Keratinocyte (primary cell): ENCODE measurements around the gene DPYSL5. TPM values are rescaled to one million over a fixed set of nuclear protein-coding genes. Genes with fewer than 3 reads are reported as not detected.

ENCODE experiments used
- DNase-seq: peaks from one replicate; pipeline ENCODE4 v3.0.0-alpha.2; 2011; ENCODE audit warnings: low read depth, missing footprints, low spot score
- FAIRE-seq: peaks from 2 replicates; lab custom pipeline; 2011; peaks lifted over from hg19 to GRCh38; lab: Jason Lieb, UNC
- H2AFZ ChIP-seq: 2 replicates; pipeline ENCODE4 v1.6.0; 2012; ENCODE audit warnings: low read length, control low read depth, inconsistent platforms; ENCODE audit not compliant: control insufficient read depth
- H3K27ac ChIP-seq: 2 replicates; pipeline ENCODE4 v1.5.1; 2011; ENCODE audit warnings: low read length; ENCODE audit not compliant: control insufficient read depth, insufficient read depth
- H3K27me3 ChIP-seq: 3 replicates; pipeline ENCODE4 v1.6.0; 2011; ENCODE audit warnings: low read length; ENCODE audit not compliant: control insufficient read depth, insufficient read depth; ENCODE audit errors: extremely low read depth
- H3K36me3 ChIP-seq, 2 experiments: 2 replicates in 1 of 2; 3 replicates in 1 of 2; pipeline ENCODE4 v1.5.1; 2011; ENCODE audit warnings: low read length in 2 of 2, mild to moderate bottlenecking in 1 of 2; ENCODE audit not compliant: control insufficient read depth in 2 of 2, insufficient read depth in 2 of 2; ENCODE audit errors: extremely low read depth in 1 of 2
- H3K4me1 ChIP-seq: 3 replicates; pipeline ENCODE4 v1.5.1; 2011; ENCODE audit warnings: low read length; ENCODE audit not compliant: control insufficient read depth, insufficient read depth; ENCODE audit errors: extremely low read depth
- H3K4me2 ChIP-seq: 3 replicates; pipeline ENCODE4 v1.6.0; 2011; ENCODE audit warnings: low read depth, low read length; ENCODE audit not compliant: control insufficient read depth, insufficient read depth; ENCODE audit errors: extremely low read depth
- H3K4me3 ChIP-seq, 3 experiments: fragments of 200-600 bp in 1 of 3; sonication (generic) in 1 of 3; 2 replicates in 2 of 3; 3 replicates in 1 of 3; pipeline ENCODE4 v1.5.1; 2011 to 2016; ENCODE audit warnings: low read length in 3 of 3, mild to moderate bottlenecking in 3 of 3, control low read depth in 2 of 3, inconsistent platforms in 1 of 3, low read depth in 1 of 3, mixed read lengths in 1 of 3, mixed run types in 1 of 3, moderate library complexity in 1 of 3; ENCODE audit not compliant: control insufficient read depth in 2 of 3, insufficient read depth in 2 of 3; ENCODE audit errors: extremely low read depth in 1 of 3
- H3K79me2 ChIP-seq: 2 replicates; pipeline ENCODE4 v1.6.0; 2012; ENCODE audit warnings: low read length; ENCODE audit not compliant: control insufficient read depth, insufficient read depth
- H3K9ac ChIP-seq: 3 replicates; pipeline ENCODE4 v1.6.0; 2011; ENCODE audit warnings: low read length; ENCODE audit not compliant: control insufficient read depth, insufficient read depth; ENCODE audit errors: extremely low read depth
- H3K9me1 ChIP-seq: 3 replicates; pipeline ENCODE4 v1.6.0; 2011; ENCODE audit warnings: low read length; ENCODE audit not compliant: control insufficient read depth, insufficient read depth; ENCODE audit errors: extremely low read depth
- H3K9me3 ChIP-seq: 2 replicates; pipeline ENCODE4 v1.5.1; 2012; ENCODE audit warnings: low read depth, low read length; ENCODE audit not compliant: control insufficient read depth
- H4K20me1 ChIP-seq: 3 replicates; pipeline ENCODE4 v1.6.0; 2011; ENCODE audit warnings: low read length; ENCODE audit not compliant: control insufficient read depth, insufficient read depth; ENCODE audit errors: extremely low read depth
- CTCF ChIP-seq, 3 experiments: IDR thresholded peaks in 1 of 3; conservative IDR thresholded peaks in 1 of 3; optimal IDR thresholded peaks in 1 of 3; 2 replicates in 2 of 3; 3 replicates in 1 of 3; pipeline versions ENCODE3 to v1.5.1; 2011; ENCODE audit warnings: low read length in 3 of 3, mild to moderate bottlenecking in 3 of 3, moderate library complexity in 2 of 3, control low read depth in 1 of 3, inconsistent platforms in 1 of 3; ENCODE audit not compliant: insufficient read depth in 2 of 3; ENCODE audit errors: extremely low read depth in 1 of 3
- EZH2 ChIP-seq: IDR thresholded peaks from one replicate; pipeline ENCODE4 v1.6.1; 2012; ENCODE audit warnings: inconsistent platforms, mild to moderate bottlenecking, low read length, moderate library complexity
- dilution Hi-C: fragments of 300-500 bp; cut with MboI; formaldehyde crosslinking; loops from one replicate; pipeline ENCODE4 v1.7.0; 2020; ENCODE audit warnings: low sequenced_read_pairs; ENCODE audit not compliant: extremely low pct_ligation_motif_present
- polyA plus RNA-seq, 5 experiments: library from polyadenylated mRNA; depleted of rRNA in 3 of 5; stranded (reverse) in 3 of 5; stranded (forward) in 1 of 5; unstranded in 1 of 5; fragments of >200 nt; gene quantifications; 1 replicate in 1 of 5; 2 replicates in 3 of 5; 3 replicates in 1 of 5; pipeline versions ENCODE4 v1.2.1 to v1.2.3, GENCODE V29; 2011 to 2012; ENCODE audit warnings: missing spikeins in 2 of 5, low read depth in 1 of 5, low replicate concordance in 1 of 5

Gene DPYSL5
- polyA plus RNA-seq, 1 donor (not counting 4 experiments of a cell fraction or from before 2014, with no cell fraction given) = not detected

- Histone ChIP-seq H3K79me2 (no peaks in the 10 kb centered on the region), H4K20me1 (no peaks in the 10 kb centered on the region), H3K9ac (no peak overlapping the region), H3K27me3 (peaks cover 26% of the 10 kb centered on the region), H2AFZ (no peak overlapping the region), H3K27ac (no peak overlapping the region), H3K9me3 (no peaks in the 10 kb centered on the region), H3K4me1 (no peaks in the 10 kb centered on the region), H3K36me3 (no peaks in the 10 kb centered on the region), H3K4me3 (no peak overlapping the region), H3K4me2 (no peak overlapping the region), H3K9me1 (no peaks in the 10 kb centered on the region)
- TF ChIP-seq EZH2 (no peak), CTCF (optimal IDR thresholded peaks at IDR 0.05 in 1 of 3, IDR thresholded peaks at IDR 0.05 in 1 of 3, conservative IDR thresholded peaks at IDR 0.05 in 1 of 3; ENCODE audit: extremely low read depth in 1 of 3, insufficient read depth in 2 of 3, low read length in 3 of 3) (no peak)
- no peak for FAIRE-seq
- dilution Hi-C loops = no loop called here
- no peak for DNase-seq
These were observed 52.9 kb downstream of the DPYSL5 start for GRCh38 chr2:26900831-26901321.

- no peak for FAIRE-seq
- Histone ChIP-seq H2AFZ (no peak overlapping the region), H4K20me1 (no peaks in the 10 kb centered on the region), H3K4me3 (no peak overlapping the region), H3K4me1 (no peaks in the 10 kb centered on the region), H3K9ac (no peak overlapping the region), H3K27ac (no peak overlapping the region), H3K4me2 (no peak overlapping the region), H3K9me3 (no peaks in the 10 kb centered on the region), H3K27me3 (peaks cover 27% of the 10 kb centered on the region), H3K79me2 (no peaks in the 10 kb centered on the region), H3K9me1 (no peaks in the 10 kb centered on the region), H3K36me3 (no peaks in the 10 kb centered on the region)
- TF ChIP-seq CTCF (optimal IDR thresholded peaks at IDR 0.05 in 1 of 3, IDR thresholded peaks at IDR 0.05 in 1 of 3, conservative IDR thresholded peaks at IDR 0.05 in 1 of 3; ENCODE audit: extremely low read depth in 1 of 3, insufficient read depth in 2 of 3, low read length in 3 of 3) (no peak), EZH2 (no peak)
- dilution Hi-C loops = no loop called here
- DNase-seq = no peak
These were observed 53.6 kb downstream of the DPYSL5 start for GRCh38 chr2:26901326-26902183.
